Sciatic nerve (tissue), 2 donors: ENCODE data around the gene CCL11. TPM values are rescaled to one million over a fixed set of nuclear protein-coding genes. Genes with fewer than 3 reads are reported as not detected.
"Not testable (repeated sequence)": the region's sequence is repeated elsewhere in the genome, so short reads cannot be mapped to it uniquely, and the experiment has no call there.

Experiments used
- ATAC-seq: fragments of 200-7000 bp; cut with Tn5 transposase; one replicate; pipeline ENCODE4 v1.9.1; 2020; ENCODE audit warnings: mild to moderate bottlenecking, moderate library complexity
- DNase-seq: peaks from one replicate; pipeline ENCODE4 v3.0.0-alpha.2; 2020; ENCODE audit warnings: low spot score
- intact Hi-C: fragments of 100-400 bp; cut with DNase I; formaldehyde crosslinking; loops from one replicate; pipeline ENCODE4 v1.14.2; 2022
- total RNA-seq: library from RNA; stranded (reverse); fragmentation: NEBNext Ultra II Directional; extraction: Animal tissue kit (Norgen Biotek cat#: 25700); gene quantifications from one replicate; pipeline ENCODE4 v1.2.1, GENCODE V29; 2021
- donor health status: DM: no; HTN: no; CAD: no.
- donor health status: DM: no; HTN: no; CAD: no.

CCL11 gene
- total RNA-seq, 1 donor from 2014 or later: 0.67 TPM

DNA sequence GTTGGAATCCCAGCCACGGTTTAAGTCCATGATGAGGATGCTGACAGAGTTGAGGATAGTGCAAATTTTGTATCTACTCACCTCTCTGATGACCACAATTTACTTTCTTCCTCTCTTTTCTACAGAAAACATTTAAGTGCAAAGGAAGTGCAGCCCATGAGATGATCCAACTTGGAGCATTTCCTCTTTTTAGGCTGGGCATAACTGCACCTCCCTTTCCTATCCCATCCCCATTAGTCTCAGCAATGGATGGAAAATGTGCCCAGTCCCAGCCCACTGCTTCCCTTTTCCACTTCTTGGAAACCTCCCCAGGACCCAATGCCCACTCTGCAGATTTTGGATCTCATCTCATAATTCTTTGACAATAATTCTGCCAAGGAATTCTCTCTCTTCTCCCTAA lies 17.1 kb downstream of the CCL11 start:
- DNase-seq (no peak), ATAC-seq (no peak)
- intact Hi-C loops: no loop called here

DNA sequence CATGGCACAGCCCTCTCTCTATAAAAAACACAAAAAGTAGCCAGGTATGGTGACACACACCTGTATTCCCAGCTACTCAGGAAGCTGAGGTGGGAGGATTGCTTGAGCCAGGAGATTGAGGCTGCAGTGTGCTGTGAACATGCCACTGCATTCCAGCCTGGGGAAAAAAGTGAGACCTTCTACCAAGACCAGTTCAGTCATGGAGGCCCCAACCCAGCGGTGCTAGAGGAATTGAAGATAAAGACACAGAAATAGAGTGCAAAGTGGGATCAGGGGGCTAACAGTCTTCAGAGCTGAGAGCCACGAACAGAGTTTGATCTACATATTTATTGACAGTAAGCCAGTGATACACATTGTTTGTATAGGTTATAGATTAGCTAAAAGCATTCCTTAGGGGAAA lies 18.1 kb downstream of the CCL11 start:
- no peak for ATAC-seq
- intact Hi-C loops: no loop called here
- no peak for DNase-seq

DNA sequence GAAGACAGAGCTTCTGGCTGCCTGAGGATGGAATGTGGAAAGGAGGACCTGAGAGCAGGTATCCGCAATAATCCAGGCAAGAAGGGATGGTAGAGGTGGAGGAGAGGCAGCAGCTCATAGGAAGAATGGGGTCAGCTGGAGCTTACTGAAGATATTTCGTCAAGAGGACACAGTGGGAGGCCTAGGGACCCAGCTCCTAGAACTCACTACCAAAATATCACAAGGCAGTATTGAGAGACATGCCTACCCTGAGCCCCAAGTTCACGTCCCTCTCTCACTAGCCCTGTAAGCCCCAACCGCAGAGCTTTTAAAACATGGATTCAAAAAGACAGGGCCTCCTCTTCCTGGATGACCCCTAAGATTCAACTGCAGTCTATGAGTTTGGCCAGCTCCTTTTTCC lies 19.5 kb downstream of the CCL11 start:
- ATAC-seq (no peak), DNase-seq (no peak)
- intact Hi-C loops: loop anchor here (5.0 kb wide), 1 partner anchor 103 kb away; no protein-coding TSS in a partner anchor

DNA sequence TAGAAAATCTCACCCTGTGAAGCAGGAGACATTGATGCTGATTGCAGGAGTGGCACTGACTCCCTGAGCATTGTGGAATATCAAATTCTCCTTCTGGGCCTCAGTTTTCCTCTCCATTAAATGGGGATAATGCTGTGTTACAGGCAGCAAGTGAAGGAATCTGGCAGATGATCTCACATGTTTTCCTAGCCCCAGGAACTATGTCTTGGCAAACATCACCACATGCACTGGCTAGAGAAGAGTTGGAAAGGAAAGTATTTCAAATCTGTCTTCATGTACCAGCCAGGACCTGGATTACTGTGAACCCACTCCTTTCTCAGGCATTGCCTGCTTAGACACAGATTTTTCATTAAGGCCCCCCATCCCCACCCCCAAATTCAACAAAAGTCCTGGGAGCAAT lies 20.1 kb downstream of the CCL11 start:
- ATAC-seq (no peak), DNase-seq (no peak)
- intact Hi-C loops: loop anchor here (5.0 kb wide), 1 partner anchor 103 kb away; no protein-coding TSS in a partner anchor

DNA sequence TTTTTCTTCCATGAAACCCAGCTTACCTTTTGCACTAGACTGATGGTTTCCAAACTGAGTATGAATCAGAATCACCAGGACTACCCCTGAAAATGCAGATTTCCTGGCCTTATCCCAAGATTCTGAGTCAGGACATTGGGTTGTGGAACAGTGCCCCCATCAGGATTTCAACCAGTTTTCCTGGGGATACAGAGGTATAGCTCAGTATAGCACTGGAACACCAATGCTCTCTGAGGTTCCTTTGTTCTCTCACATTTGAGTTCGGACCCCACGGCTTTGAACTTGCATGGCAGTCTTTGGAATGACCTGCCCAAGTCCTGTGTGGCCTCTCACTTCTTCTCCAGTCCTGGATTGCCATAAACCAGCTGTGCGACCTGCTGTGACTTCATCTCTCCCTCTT lies 20.9 kb downstream of the CCL11 start:
- DNase-seq (no peak), ATAC-seq (peak; percentile 73)
- intact Hi-C loops: loop anchor here (5.0 kb wide), 1 partner anchor 104 kb away; no protein-coding TSS in a partner anchor

DNA sequence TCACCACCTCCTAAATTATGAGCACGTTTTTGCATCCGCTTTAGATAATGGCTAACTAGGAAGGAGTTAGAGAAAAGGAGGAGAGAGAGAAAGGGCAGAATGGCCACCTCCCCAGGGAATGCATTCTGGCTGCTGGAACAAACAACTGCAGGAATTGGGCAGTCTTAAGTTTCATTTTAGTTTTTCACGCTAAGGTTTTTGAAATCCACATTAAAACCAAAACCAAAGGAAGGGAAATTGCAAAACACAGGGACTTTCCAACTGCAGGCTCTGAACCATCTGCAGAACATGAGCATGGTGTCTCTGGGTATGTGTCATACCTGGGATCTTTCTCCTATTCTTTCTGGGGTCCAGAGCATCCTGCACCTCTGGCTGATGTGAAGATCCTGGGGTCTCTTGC lies 21.6 kb downstream of the CCL11 start:
- intact Hi-C loops: loop anchor here (5.0 kb wide), 1 partner anchor 105 kb away; no protein-coding TSS in a partner anchor
- DNase-seq: peak; percentile 81
- peak; percentile 83 for ATAC-seq

DNA sequence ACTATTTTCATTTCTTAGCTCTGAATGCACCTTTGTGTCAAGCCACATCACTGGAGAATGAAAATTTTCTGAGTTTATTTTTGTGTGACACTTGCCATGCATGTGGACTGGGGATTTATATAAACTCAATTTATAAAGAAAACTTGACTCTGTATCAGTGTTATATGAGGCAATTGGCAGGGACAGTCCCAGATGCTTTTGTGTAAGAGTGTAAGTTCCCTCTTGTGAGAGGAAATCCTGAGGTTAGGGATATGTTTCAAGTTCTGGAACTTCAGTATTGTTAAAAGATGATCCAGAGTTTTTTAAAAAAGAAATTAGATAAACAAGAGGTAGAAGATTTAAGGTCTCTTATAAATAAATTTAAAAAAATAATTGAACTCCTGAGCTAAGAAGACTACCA lies 22.8 kb downstream of the CCL11 start:
- DNase-seq (no peak), ATAC-seq (no peak)
- intact Hi-C loops: loop anchor here (5.0 kb wide), 1 partner anchor 106 kb away; no protein-coding TSS in a partner anchor

DNA sequence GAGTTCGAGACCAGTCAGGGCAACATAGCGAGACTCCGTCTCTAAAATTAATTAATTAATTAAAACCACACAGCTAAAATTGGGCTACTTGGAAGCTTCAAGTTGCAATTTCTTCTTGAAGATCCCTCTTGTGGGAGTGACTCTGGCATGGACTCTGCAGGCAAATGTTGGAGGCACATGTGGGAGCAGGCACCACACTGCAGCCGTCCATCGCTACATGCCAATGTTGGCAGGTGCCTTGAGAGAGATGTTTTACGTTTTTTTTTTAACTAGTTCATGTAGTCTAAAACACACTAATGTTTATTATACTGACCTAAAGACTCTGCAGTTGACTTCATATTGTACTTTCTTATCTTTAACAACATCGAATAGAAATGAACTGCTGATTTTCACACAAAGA lies 25.7 kb downstream of the CCL11 start:
- ATAC-seq: no peak
- intact Hi-C loops: no loop called here

DNA sequence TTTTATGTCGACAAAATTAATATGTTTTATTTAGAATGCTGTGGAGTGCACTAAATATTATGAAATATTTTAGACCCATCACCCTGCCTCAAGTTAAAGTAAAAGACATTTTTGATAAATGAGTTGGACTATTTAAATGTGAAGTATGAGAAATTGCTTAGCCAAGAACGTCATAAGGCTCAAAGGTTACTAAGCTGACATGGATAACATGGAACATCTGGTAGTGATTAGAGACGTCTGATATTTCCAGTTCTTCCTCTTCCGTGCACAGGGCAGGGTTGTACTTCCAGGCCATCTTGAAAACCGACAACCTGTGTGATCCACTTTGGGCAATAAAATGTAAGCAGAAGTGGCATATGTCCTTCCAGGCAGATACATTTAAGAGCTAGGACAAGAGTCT lies 26.5 kb downstream of the CCL11 start:
- intact Hi-C loops: no loop called here
- ATAC-seq (peak; percentile 85), DNase-seq (no peak)

More for the DNA sequence above, 25.7 kb downstream of the CCL11 start:
- no peak for DNase-seq

DNA sequence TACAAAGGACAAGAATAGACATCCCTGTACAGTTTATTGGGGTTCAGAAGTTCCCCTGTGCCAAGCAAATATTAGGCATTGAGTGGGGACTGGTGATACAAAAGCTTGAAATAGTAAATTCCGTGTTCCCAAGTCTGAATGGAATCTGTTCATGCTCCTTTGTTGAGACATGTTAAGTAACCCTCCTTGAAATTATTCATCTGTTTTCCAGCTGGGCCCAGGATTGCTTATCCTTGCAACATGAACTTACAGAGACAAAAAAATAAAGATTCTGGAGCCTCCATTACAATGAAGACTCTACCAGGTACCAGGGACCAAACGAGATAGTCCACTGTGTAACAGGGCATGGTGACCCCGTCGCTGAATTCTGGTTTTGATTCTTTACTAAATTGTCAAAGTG lies 27.6 kb downstream of the CCL11 start:
- DNase-seq (no peak), ATAC-seq (peak; percentile 16)
- intact Hi-C loops: no loop called here

DNA sequence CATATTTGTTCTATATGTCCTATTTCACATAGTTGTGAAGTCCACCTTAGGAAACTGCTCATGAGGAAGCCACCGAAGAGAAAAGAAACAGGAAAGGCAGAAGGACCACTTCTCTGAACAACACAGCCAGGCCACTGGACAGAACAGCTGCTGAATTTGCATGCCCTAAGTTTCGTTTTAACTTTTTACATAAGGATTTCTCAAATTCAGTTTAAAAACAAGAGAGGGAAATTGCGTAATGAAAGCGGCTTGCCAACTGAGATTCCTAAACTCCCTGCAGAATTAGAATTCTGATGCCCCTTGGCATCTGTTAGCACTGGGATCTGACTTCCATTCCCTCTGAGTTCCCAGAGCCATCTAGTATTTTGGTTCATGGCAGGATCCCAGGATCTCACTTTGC lies 28.7 kb downstream of the CCL11 start:
- no peak for DNase-seq

DNA sequence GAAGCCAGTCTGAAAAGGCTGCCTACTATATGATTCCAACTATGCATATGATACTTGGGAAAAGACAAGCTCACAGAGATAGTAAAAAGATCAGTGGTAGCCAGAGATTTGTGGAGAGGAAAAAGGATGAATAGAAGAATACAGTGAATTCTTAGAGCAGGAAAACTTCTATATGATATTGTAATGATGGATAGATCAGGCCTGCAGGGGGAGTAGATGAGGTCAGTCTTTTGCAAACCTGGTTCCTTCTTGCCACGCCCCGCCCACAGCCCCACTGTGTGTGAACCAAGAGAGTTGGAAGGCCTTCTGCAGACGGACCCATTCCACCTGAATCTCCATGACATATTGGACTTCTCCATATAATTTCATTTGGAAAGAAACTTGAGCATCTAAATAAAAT lies 32.9 kb downstream of the CCL11 start:
- DNase-seq (no peak), ATAC-seq (no peak)
- intact Hi-C loops: no loop called here

More for the DNA sequence above, 28.7 kb downstream of the CCL11 start:
- intact Hi-C loops: no loop called here
- ATAC-seq: peak; percentile 73

DNA sequence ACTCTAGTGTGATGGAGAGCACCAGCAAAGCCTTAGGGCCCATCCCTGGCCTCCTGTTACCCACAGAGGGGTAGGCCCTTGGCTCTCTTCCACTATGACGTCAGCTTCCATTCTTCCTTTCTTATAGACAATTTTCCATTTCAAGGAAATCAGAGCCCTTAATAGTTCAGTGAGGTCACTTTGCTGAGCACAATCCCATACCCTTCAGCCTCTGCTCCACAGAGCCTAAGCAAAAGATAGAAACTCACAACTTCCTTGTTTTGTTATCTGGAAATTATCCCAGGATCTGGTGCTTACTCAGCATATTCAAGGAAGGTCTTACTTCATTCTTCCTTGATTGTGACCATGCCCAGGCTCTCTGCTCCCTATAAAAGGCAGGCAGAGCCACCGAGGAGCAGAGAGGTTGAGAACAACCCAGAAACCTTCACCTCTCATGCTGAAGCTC lies 33.5 kb downstream of the CCL11 start, which contains the start of gene CCL8:
CCL8 (plus strand) TSS at position 397 of the 445 bp plus-strand sequence. CDS start 67 bp downstream, outside the sequence.
- intact Hi-C loops: no loop called here
- no peak for DNase-seq
- ATAC-seq: peak; percentile 67

DNA sequence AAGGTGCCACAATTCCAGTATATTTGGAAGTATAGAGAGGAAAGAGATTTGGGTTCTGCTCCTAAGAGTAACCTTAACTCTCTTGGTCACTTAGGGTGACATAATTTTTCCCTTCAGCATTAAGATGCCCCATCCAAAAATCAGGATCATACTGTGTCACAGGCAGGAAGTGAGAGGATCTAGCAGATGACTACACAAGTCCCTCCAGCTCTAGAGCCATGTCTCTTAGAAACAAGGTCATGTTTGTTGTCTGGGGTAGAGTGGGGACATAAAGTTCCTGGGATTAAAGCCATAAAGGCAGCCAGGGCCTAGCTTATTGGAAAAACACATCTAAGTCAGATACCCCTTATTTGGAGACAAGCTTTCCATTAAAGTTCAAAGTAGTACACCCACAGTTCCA lies 36.4 kb downstream of the CCL11 start:
- intact Hi-C loops: no loop called here
- DNase-seq (no peak), ATAC-seq (peak; percentile 52)

DNA sequence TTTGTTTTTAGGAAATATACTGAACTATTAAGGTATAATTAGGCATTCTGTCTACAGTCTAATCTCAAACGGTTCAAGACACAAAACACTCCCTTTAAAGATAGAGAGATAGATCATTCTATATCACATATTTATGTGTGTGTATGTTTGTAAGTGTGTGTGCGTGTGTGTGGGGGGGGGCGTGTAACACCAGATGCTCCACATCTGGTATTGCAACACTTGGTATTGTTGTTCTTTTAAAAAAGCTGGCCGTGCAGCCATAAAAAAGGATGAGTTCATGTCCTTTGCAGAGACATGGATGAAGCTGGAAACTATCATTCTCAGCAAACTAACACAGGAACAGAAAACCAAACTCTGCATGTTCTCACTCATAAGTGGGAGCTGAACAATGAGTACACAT lies 42.0 kb downstream of the CCL11 start:
- DNase-seq, intact Hi-C loops: not testable (repeated sequence)
- ATAC-seq: peak; percentile 83

DNA sequence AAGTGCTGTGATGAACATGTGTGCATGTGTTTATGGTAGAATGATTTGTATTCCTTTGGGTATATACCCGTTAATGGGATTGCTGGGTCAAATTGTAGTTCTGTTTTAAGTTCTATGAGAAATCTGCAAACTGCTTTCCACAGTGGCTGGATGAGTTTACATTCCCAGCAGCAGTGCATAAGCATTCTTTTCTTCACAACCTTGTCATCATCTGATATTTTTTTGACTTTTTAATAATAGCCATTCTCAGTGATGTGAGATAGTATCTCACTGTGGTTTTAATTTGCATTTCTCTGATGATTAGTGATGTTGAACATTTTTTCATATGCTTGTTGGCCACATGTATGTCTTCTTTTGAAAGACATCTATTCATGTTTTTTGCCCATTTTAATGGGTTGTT lies 52.2 kb downstream of the CCL11 start:
- intact Hi-C loops: no loop called here
- ATAC-seq (no peak), DNase-seq (no peak)

Other genes with a start within 250 kb of the CCL11 start
- gene CCL2, start 30.5 kb upstream of the CCL11 start, total RNA-seq: 219 TPM
- 1.6 TPM for gene CCL7, start 15.5 kb upstream of the CCL11 start, total RNA-seq
- gene CCL8, start 33.7 kb downstream of the CCL11 start, total RNA-seq: 10.3 TPM
- gene CCL13, start 70.7 kb downstream of the CCL11 start, total RNA-seq: 28.8 TPM
- gene CCL1, start 77.5 kb downstream of the CCL11 start, total RNA-seq: not detected